ENCODE results near the gene SGMS1.

- TF ChIP-seq CTCF (IDR thresholded peaks at IDR 0.05; ENCODE audit: low read length) (no peak; the same call in 1 of the 2 replicates), EZH2 (IDR thresholded peaks at IDR 0.05; ENCODE audit: borderline replicate concordance, low read length) (no peak)
These were observed 207.5 kb downstream of the SGMS1 start for GRCh38 chr10:50416181-50416824.

All from OCI-LY1 (cell line).